ENCODE results near the gene CGB1. TPM values are rescaled to one million over a fixed set of nuclear protein-coding genes. Genes with fewer than 3 reads are reported as not detected.

Gene CGB1
- total and polyA plus RNA-seq, 2 of the 13 experiments (the other 11 are each of a cell fraction or from before 2014, with no cell fraction given), result not detected

DNA sequence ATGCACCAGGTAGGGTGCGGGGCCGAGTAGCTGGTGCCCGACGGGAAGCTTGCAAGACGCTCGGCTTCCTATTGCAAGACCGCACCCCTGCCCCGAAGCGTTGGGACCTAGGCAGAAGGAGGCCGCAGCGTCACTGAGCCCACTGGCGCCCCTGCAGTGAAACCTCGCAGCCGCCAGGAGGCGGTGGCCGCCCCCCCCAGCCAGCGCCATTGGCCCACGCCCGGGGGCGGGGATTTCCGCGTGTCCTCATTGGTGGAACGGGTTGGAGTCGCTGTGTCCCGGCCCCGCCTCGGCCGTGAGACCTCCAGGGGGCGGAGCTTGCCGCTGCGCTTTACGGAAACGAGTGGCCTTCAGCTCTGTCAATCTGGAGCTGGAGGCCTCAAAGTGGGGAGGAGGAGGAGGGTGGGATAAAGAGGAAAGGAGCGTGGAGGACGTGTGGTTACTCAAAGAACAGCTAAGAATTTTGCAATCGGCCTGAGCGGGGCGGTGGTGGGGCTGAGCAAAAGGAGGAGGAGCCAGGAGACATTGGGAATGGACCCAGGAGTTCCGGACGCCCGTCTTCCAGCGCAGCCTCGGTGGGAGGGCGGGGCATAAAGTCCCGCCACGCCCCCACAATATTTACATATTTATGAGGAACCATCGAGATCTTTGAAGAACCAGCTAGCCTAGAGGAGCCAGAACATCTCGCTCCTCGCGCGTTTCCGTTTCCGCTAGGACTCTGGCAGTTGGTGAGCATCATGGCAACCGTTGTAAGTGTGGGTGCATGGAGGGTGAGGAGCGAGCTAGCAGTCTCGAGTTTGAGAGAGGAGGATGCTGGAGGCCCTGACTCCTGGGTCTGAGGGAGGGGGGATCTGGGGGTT, 43.3 kb downstream of the CGB1 start, which contains the start of the genes GYS1 and RUVBL2 (continued):
- TF ChIP-seq, protein P1, sequence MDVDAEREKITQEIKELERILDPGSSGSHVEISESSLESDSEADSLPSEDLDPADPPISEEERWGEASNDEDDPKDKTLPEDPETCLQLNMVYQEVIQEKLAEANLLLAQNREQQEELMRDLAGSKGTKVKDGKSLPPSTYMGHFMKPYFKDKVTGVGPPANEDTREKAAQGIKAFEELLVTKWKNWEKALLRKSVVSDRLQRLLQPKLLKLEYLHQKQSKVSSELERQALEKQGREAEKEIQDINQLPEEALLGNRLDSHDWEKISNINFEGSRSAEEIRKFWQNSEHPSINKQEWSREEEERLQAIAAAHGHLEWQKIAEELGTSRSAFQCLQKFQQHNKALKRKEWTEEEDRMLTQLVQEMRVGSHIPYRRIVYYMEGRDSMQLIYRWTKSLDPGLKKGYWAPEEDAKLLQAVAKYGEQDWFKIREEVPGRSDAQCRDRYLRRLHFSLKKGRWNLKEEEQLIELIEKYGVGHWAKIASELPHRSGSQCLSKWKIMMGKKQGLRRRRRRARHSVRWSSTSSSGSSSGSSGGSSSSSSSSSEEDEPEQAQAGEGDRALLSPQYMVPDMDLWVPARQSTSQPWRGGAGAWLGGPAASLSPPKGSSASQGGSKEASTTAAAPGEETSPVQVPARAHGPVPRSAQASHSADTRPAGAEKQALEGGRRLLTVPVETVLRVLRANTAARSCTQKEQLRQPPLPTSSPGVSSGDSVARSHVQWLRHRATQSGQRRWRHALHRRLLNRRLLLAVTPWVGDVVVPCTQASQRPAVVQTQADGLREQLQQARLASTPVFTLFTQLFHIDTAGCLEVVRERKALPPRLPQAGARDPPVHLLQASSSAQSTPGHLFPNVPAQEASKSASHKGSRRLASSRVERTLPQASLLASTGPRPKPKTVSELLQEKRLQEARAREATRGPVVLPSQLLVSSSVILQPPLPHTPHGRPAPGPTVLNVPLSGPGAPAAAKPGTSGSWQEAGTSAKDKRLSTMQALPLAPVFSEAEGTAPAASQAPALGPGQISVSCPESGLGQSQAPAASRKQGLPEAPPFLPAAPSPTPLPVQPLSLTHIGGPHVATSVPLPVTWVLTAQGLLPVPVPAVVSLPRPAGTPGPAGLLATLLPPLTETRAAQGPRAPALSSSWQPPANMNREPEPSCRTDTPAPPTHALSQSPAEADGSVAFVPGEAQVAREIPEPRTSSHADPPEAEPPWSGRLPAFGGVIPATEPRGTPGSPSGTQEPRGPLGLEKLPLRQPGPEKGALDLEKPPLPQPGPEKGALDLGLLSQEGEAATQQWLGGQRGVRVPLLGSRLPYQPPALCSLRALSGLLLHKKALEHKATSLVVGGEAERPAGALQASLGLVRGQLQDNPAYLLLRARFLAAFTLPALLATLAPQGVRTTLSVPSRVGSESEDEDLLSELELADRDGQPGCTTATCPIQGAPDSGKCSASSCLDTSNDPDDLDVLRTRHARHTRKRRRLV (CRISPR knock-in tag; IDR thresholded peaks at IDR 0.05), result peak; percentile 87; the same call in 1 of the 2 replicates
- TF ChIP-seq MEIS1 (CRISPR knock-in tag; IDR thresholded peaks at IDR 0.05; ENCODE audit: borderline replicate concordance) (0 out of 2 replicates have a peak, but pooled peaks have one; percentile 26), RFX5 (IDR thresholded peaks at IDR 0.05; ENCODE audit: low read depth, low read length) (peak; percentile 62), DNMT3B (CRISPR knock-in tag; conservative IDR thresholded peaks at IDR 0.05) (peak; percentile 58; the same call in 1 of the 2 replicates), SMAD1 (CRISPR knock-in tag; IDR thresholded peaks at IDR 0.05; ENCODE audit: borderline replicate concordance, low read depth) (peak; percentile 57; the same call in 1 of the 2 replicates), ATF7-NPFF (CRISPR knock-in tag; IDR thresholded peaks at IDR 0.05; ENCODE audit: low read depth) (peak; percentile 63; the same call in 1 of the 2 replicates), EP300 (IDR thresholded peaks at IDR 0.05; ENCODE audit: low read depth in 2 of 2, low read length in 2 of 2) (no peak), EP300 (CRISPR knock-in tag; IDR thresholded peaks at IDR 0.05; ENCODE audit: borderline replicate concordance) (peak; percentile 21; the same call in 1 of the 2 replicates), KMT2B (CRISPR knock-in tag; IDR thresholded peaks at IDR 0.05) (no peak), ARNTL (CRISPR knock-in tag; IDR thresholded peaks at IDR 0.05) (peak; percentile 56; the same call in 1 of the 2 replicates), HIVEP1 (CRISPR knock-in tag; IDR thresholded peaks at IDR 0.05) (0 out of 2 replicates have a peak, but pooled peaks have one; percentile 14), TGIF2 (CRISPR knock-in tag; IDR thresholded peaks at IDR 0.05) (peak; percentile 70), SP5 (CRISPR knock-in tag; IDR thresholded peaks at IDR 0.05; ENCODE audit: borderline replicate concordance, low read depth) (peak; percentile 66; the same call in 1 of the 2 replicates), GABPA (IDR thresholded peaks at IDR 0.05; ENCODE audit: low read depth, low read length) (peak; percentile 92), GABPA (CRISPR knock-in tag; IDR thresholded peaks at IDR 0.05; ENCODE audit: low read depth) (peak; percentile 98), ZNF563 (CRISPR knock-in tag; IDR thresholded peaks at IDR 0.05) (peak; percentile 41; the same call in 1 of the 2 replicates), ZNF607 (CRISPR knock-in tag; IDR thresholded peaks at IDR 0.05; ENCODE audit: borderline replicate concordance) (peak; percentile 59), CEBPB (IDR thresholded peaks at IDR 0.05; ENCODE audit: borderline replicate concordance, low read depth, low read length) (peak; percentile 88), ZNF274 (CRISPR knock-in tag; IDR thresholded peaks at IDR 0.05) (peak; percentile 38; the same call in 1 of the 2 replicates), FOXO1 (CRISPR knock-in tag; IDR thresholded peaks at IDR 0.05) (0 out of 2 replicates have a peak, but pooled peaks have one; percentile 50)
- TF ChIP-seq, protein P2, sequence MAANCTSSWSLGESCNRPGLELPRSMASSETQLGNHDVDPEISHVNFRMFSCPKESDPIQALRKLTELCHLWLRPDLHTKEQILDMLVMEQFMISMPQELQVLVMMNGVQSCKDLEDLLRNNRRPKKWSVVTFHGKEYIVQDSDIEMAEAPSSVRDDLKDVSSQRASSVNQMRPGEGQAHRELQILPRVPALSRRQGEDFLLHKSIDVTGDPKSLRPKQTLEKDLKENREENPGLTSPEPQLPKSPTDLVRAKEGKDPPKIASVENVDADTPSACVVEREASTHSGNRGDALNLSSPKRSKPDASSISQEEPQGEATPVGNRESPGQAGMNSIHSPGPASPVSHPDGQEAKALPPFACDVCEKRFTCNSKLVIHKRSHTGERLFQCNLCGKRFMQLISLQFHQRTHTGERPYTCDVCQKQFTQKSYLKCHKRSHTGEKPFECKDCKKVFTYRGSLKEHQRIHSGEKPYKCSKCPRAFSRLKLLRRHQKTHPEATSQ (CRISPR knock-in tag; IDR thresholded peaks at IDR 0.05; ENCODE audit: borderline replicate concordance), result 0 out of 2 replicates have a peak, but pooled peaks have one; percentile 59
- TF ChIP-seq, protein P3, sequence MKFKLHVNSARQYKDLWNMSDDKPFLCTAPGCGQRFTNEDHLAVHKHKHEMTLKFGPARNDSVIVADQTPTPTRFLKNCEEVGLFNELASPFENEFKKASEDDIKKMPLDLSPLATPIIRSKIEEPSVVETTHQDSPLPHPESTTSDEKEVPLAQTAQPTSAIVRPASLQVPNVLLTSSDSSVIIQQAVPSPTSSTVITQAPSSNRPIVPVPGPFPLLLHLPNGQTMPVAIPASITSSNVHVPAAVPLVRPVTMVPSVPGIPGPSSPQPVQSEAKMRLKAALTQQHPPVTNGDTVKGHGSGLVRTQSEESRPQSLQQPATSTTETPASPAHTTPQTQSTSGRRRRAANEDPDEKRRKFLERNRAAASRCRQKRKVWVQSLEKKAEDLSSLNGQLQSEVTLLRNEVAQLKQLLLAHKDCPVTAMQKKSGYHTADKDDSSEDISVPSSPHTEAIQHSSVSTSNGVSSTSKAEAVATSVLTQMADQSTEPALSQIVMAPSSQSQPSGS (CRISPR knock-in tag; IDR thresholded peaks at IDR 0.05), result peak; percentile 55; the same call in 1 of the 2 replicates
